K562 (cell line): ENCODE results near the gene TSPOAP1. TPM values are rescaled to one million over a fixed set of nuclear protein-coding genes. Genes with fewer than 3 reads are reported as not detected.

Experiments used
- COPS2 ChIP-seq: fragments of 450-650 bp; conservative IDR thresholded peaks from 2 replicates; pipeline ENCODE4 v1.6.1; 2016; ENCODE audit warnings: mild to moderate bottlenecking, moderate library complexity
- DNMT1 ChIP-seq: fragments of 450-650 bp; IDR thresholded peaks from 2 replicates; pipeline ENCODE4 v1.6.1; 2016; ENCODE audit warnings: antibody characterized with exemption, mild to moderate bottlenecking
- GTF2E2 ChIP-seq: fragments of 200-800 bp; sonication (Bioruptor generic); IDR thresholded peaks from 2 replicates; pipeline ENCODE4 v1.6.1; 2016; ENCODE audit warnings: missing genetic modification characterization, missing compliant biosample characterization
- HEY1 ChIP-seq: fragments of 250-450 bp; sonication (Bioruptor Pico); IDR thresholded peaks from 2 replicates; pipeline ENCODE4 v1.5.0; 2020; ENCODE audit warnings: mild to moderate bottlenecking, moderate library complexity, borderline replicate concordance
- KDM4B ChIP-seq, 2 experiments: fragments of 450-650 bp in 1 of 2; sonication (generic) in 1 of 2; IDR thresholded peaks; 2 replicates each; pipeline ENCODE4 v1.6.1; 2016 to 2017; ENCODE audit warnings: borderline replicate concordance in 2 of 2, antibody characterized with exemption in 1 of 2, low read depth in 1 of 2, mild to moderate bottlenecking in 1 of 2
- KLF16 ChIP-seq: IDR thresholded peaks from 2 replicates; pipeline ENCODE4 v1.6.1; 2016; ENCODE audit warnings: antibody characterized with exemption
- NEUROD1 ChIP-seq: fragments of 150-350 bp; IDR thresholded peaks from 2 replicates; pipeline ENCODE4 v1.6.1; 2014; ENCODE audit warnings: borderline replicate concordance, low read length, low read depth; ENCODE audit not compliant: partially characterized antibody
- TSC22D4 ChIP-seq: fragments of 450-650 bp; IDR thresholded peaks from 2 replicates; pipeline ENCODE4 v1.6.1; 2016; ENCODE audit warnings: missing genetic modification characterization, missing biosample characterization, control low read depth
- ZNF175 ChIP-seq: fragments of 200-800 bp; sonication (Bioruptor generic); IDR thresholded peaks from 2 replicates; pipeline ENCODE4 v1.6.1; 2016; ENCODE audit warnings: low read depth, mild to moderate bottlenecking, missing genetic modification characterization, missing compliant biosample characterization
- ZNF354B ChIP-seq: fragments of 250-450 bp; sonication (Bioruptor Pico); IDR thresholded peaks from 2 replicates; pipeline ENCODE4 v1.4.0; 2020
- ZNF518B ChIP-seq: fragments of 250-450 bp; sonication (Bioruptor Pico); IDR thresholded peaks from 2 replicates; pipeline ENCODE4 v1.5.0; 2021; ENCODE audit warnings: mild to moderate bottlenecking, moderate library complexity
- ZNF639 ChIP-seq, 2 experiments: fragments of 200-800 bp in 1 of 2; sonication (Bioruptor generic) in 1 of 2; sonication (generic) in 1 of 2; formaldehyde crosslinking in 1 of 2; IDR thresholded peaks in 1 of 2; conservative IDR thresholded peaks in 1 of 2; 2 replicates each; pipeline versions ENCODE4 v1.5.0 to v1.6.1; 2016 to 2020; ENCODE audit warnings: missing compliant biosample characterization in 1 of 2, missing genetic modification characterization in 1 of 2, missing genetic modification reagents in 1 of 2
- ZNF79 ChIP-seq: fragments of 250-450 bp; sonication (Bioruptor Pico); IDR thresholded peaks from 2 replicates; pipeline ENCODE4 v1.4.0; 2020; ENCODE audit warnings: low read depth, mild to moderate bottlenecking, moderate library complexity
- polyA plus RNA-seq, 8 experiments: library from polyadenylated mRNA; depleted of rRNA in 4 of 8; stranded (reverse) in 5 of 8; unstranded in 3 of 8; fragments of >200 nt; fragmentation: Nextera tagmentation in 2 of 8; fragmentation: Illumina TruSeq in 1 of 8; extraction: Ambion mirVana in 2 of 8; extraction: Trizol in 1 of 8; gene quantifications; 2 replicates each; pipeline versions ENCODE4 v1.2.1 to v1.2.3, GENCODE V29; 2011 to 2014; ENCODE audit warnings: inconsistent platforms in 1 of 8, missing spikeins in 1 of 8
- total RNA-seq, 7 experiments: library from RNA; depleted of rRNA in 6 of 7; stranded (reverse); fragments of >200 nt in 6 of 7; fragmentation: Illumina TruSeq in 2 of 7; extraction: Trizol in 2 of 7; gene quantifications; 2 replicates each; pipeline versions ENCODE4 v1.2.1 to v1.2.3, GENCODE V29; 2011 to 2021; ENCODE audit warnings: low replicate concordance in 1 of 7
- TF ChIP-seq, protein P1 (sequence below): fragments of 450-650 bp; IDR thresholded peaks from 2 replicates; pipeline ENCODE4 v1.6.1; 2016; ENCODE audit warnings: low read depth

TSPOAP1 gene
- total and polyA plus RNA-seq, 9 of the 15 experiments (the other 6 are each of a cell fraction or from before 2014, with no cell fraction given), result 0.87 to 3.9 (median 1.8) TPM; not detected in 2

DNA sequence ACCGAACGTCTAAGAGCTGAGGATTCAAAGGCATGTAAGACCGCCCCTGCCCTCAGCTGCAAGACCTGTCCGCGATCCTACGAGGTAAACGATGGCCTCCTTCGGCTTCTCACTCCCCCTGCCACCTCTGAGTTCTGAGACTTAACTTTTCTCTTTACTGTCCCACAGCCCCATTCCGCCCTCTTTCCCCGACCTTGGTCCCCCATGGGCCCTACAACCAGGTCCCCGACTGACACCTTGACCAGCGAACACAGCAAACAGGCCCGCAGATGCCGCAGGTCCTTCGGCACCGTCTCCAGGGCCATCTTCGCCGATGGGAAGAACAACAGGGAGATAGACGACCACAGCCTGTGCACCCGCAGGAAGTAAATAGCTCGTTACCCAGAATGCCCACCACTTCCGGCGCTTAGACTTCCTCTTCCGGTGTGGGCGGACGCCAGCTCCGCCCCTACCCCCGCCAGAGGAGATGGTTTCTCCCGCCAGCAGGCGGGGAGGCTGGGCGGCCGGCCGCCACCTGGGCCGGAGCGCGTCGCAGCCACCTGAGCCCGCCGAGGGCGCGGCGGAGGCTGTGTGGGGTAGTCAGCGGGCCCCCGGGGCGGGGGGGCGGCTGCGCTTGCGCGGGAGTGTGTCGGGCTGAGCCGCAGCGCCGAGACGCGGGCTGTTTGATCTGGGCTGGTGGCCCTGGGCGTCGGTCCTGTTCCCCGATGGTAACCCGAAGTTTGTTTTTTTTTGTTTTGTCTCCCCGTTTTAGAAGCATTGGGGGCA is 23.4 kb upstream of the TSPOAP1 start, which contains the start of gene SUPT4H1 (continued):
- TF ChIP-seq ZNF518B (CRISPR knock-in tag) (no peak), COPS2 (no peak), DNMT1 (no peak), NEUROD1 (peak; percentile 64), KDM4B (IDR thresholded peaks at IDR 0.05; ENCODE audit: borderline replicate concordance in 2 of 2, low read depth in 1 of 2) (peak in 1 of 2 experiments; percentile 94; a peak in 2 of 4 replicates), HEY1 (CRISPR knock-in tag) (no peak), ZNF79 (CRISPR knock-in tag) (no peak), GTF2E2 (tag) (no peak), ZNF175 (CRISPR knock-in tag) (no peak), KLF16 (no peak), ZNF354B (CRISPR knock-in tag) (no peak), TSC22D4 (tag) (no peak), ZNF639 (CRISPR knock-in tag; conservative IDR thresholded peaks at IDR 0.05 in 1 of 2, IDR thresholded peaks at IDR 0.05 in 1 of 2) (0 out of 4 replicates have a peak, but pooled peaks of 1 of the 2 experiments have one; percentile 46)
- TF ChIP-seq, protein P1, sequence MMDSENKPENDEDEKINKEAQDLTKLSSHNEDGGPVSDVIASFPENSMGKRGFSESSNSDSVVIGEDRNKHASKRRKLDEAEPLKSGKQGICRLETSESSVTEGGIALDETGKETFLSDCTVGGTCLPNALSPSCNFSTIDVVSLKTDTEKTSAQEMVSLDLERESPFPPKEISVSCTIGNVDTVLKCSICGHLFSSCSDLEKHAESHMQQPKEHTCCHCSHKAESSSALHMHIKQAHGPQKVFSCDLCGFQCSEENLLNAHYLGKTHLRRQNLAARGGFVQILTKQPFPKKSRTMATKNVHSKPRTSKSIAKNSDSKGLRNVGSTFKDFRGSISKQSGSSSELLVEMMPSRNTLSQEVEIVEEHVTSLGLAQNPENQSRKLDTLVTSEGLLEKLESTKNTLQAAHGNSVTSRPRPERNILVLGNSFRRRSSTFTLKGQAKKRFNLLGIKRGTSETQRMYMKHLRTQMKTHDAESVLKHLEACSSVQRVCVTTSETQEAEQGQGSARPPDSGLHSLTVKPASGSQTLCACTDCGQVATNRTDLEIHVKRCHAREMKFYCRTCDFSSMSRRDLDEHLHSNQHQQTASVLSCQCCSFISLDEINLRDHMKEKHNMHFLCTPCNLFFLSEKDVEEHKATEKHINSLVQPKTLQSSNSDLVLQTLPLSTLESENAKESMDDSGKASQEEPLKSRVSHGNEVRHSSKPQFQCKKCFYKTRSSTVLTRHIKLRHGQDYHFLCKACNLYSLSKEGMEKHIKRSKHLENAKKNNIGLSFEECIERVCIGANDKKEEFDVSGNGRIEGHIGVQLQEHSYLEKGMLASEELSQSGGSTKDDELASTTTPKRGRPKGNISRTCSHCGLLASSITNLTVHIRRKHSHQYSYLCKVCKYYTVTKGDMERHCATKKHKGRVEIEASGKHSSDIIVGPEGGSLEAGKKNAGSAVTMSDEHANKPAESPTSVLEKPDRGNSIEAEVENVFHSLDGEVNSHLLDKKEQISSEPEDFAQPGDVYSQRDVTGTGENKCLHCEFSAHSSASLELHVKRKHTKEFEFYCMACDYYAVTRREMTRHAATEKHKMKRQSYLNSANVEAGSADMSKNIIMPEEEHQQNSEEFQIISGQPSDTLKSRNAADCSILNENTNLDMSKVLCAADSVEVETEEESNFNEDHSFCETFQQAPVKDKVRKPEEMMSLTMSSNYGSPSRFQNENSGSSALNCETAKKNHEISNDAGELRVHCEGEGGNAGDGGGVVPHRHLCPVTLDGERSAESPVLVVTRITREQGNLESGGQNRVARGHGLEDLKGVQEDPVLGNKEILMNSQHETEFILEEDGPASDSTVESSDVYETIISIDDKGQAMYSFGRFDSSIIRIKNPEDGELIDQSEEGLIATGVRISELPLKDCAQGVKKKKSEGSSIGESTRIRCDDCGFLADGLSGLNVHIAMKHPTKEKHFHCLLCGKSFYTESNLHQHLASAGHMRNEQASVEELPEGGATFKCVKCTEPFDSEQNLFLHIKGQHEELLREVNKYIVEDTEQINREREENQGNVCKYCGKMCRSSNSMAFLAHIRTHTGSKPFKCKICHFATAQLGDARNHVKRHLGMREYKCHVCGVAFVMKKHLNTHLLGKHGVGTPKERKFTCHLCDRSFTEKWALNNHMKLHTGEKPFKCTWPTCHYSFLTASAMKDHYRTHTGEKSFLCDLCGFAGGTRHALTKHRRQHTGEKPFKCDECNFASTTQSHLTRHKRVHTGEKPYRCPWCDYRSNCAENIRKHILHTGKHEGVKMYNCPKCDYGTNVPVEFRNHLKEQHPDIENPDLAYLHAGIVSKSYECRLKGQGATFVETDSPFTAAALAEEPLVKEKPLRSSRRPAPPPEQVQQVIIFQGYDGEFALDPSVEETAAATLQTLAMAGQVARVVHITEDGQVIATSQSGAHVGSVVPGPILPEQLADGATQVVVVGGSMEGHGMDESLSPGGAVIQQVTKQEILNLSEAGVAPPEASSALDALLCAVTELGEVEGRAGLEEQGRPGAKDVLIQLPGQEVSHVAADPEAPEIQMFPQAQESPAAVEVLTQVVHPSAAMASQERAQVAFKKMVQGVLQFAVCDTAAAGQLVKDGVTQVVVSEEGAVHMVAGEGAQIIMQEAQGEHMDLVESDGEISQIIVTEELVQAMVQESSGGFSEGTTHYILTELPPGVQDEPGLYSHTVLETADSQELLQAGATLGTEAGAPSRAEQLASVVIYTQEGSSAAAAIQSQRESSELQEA, result no peak
